NCI-H460 (cell line): ENCODE results near the gene DMXL1. TPM values are rescaled to one million over a fixed set of nuclear protein-coding genes. Genes with fewer than 3 reads are reported as not detected.
"Not testable (repeated sequence)": the region's sequence is repeated elsewhere in the genome, so short reads cannot be mapped to it uniquely, and the experiment has no call there.

Experiments used
- DNase-seq: peaks from one replicate; pipeline ENCODE4 v3.0.0-alpha.2; 2016; ENCODE audit warnings: low read depth; ENCODE audit errors: extremely low read depth
- total RNA-seq: library from RNA; depleted of rRNA; stranded (reverse); fragments of >200 nt; shearing (Covaris generic); gene quantifications from 2 replicates; pipeline ENCODE4 v1.2.3, GENCODE V29; 2014

Gene DMXL1
- total RNA-seq, 1 experiment from 2014 or later: 26.5 TPM

DNA sequence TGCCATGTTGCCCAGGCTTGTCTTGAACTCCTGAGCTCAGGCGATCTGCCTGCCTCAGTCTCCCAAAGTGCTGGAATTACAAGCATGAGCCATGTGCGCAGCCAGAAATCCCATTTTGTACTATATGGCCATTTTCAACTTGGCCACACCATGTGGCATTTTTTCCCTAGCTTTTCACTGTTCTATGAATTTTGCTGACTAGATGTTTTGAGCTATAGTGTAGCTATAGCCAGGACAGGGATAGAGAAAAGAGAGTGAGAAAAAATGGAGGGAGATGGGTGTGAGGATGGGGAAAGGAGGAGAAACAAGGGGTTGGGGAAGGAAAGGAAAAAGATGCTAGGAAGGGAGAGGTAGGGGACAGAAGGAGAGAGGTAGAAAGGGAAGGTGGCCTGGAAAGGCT lies 46.4 kb downstream of the DMXL1 start:
- DNase-seq: no peak

DNA sequence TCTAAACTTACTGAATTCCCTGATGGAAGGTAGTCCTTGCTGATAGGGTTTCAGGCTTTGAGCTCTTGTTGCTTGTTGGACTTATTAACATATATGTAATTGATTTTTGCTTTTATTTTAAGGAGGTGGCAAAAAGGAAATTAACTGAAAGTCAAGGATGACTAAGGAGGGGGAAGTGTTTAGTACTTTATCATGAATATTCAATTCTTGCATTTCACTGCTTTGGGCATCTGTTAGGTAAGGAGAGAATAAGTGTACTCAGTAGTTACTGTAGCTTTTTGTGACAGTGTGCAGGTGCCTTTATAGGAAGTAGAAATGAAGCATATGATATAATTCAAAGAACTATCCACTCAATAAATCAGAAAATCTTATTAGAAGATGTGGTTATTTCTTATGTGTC lies 47.1 kb downstream of the DMXL1 start:
- no peak for DNase-seq

DNA sequence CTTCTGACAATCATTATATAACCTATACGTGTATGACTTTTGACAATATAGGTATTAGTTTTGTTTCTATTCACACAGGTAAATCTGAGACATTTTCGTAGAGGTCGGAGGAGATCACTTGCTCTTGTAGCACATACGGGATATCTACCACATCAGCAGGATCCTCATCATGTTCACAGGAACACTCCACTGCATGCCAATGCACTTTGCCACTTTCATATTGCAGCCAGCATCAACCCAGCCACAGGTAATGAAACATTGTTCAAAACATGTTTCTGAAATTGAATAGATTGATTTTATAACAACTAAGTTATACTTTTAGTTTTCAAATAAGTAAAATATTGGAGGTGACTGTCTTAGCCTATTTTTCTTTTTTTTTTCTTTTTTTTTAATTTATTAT lies 50.0 kb downstream of the DMXL1 start:
- no peak for DNase-seq

DNA sequence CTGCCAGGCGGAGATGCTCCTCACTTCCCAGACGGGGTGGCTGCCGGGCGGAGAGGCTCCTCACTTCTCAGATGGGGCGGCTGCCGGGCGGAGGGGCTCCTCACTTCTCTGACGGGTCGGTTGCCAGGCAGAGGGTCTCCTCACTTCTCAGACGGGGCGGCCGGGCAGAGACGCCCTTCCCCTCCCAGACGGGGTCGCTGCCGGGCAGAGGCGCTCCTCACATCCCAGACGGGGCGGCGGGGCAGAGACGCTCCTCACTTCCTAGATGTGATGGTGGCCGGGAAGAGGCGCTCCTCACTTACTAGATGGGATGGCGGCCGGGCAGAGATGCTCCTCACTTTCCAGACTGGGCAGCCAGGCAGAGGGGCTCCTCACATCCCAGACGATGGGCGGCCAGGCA lies 51.6 kb downstream of the DMXL1 start:
- DNase-seq: not testable (repeated sequence)

DNA sequence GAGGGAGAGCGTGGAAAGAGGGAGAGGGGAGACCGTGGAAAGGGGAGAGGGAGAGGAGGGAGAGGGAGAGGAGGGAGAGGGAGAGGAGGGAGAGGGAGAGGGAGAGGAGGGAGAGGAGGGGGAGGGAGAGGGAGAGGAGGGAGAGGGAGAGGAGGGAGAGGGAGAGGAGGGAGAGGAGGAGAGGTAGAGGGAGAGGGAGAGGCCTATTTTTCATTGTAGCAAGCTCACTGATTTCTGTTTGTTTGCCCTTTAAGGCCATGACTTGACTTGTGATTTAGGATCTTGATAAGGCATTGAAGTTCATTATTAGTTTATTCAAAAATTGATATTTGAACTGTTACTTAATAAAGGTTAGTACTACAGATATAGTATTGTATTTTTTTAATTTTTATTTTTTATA lies 52.4 kb downstream of the DMXL1 start:
- DNase-seq: no peak

DNA sequence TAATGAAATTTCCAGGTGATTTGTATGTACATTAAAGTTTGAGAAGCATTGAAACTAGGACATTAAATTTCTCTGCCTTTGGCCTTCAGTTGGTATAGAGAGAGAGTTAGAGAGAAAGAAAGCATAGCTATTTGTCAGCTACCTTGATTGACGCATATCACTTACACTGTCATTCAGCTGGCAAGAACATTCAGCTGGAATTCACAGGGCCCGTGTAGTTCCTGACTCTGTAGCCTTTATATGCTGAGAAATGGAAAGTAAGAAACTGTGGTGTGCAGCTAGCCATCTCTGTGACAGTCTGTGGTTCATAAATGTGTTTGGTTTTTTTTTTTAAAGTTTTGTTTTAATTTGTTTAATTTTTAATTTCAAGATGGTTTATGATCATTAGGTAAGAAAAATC lies 58.9 kb downstream of the DMXL1 start:
- no peak for DNase-seq

DNA sequence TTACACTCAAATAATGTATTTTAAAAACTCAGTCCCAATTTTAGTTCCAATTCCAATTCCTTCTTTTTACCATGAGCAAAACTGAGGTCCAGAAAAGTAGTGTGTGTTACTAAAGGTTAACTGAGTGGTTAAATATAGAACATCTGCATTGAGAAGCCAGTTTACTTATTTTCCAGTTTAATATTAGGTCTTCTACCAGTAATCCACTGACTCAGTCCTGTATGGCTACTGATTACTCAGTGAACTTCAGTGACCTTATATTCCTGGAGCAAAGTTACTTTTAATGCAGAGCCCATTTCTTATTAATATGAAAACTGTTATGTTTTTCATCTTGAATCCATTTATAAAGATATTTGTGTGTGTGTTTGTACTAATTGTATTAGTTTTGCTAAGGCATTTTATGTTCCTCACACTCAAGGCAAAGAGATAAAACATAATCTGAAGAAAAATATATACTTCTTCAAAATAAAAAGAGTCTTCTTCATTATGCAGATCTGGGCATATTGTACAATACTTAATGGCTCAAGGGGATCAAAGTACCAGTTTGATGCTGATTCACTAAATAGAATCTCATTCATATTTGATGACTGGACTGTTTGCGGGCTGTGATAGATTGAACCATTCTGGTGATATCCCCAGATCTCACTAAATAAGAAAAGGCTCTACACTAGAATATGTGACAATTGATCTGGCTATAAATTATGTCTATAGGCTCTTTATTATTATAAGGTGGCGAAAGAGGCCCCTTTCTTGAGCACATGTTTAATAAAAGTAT lies 60.8 kb downstream of the DMXL1 start:
- DNase-seq: no peak

DNA sequence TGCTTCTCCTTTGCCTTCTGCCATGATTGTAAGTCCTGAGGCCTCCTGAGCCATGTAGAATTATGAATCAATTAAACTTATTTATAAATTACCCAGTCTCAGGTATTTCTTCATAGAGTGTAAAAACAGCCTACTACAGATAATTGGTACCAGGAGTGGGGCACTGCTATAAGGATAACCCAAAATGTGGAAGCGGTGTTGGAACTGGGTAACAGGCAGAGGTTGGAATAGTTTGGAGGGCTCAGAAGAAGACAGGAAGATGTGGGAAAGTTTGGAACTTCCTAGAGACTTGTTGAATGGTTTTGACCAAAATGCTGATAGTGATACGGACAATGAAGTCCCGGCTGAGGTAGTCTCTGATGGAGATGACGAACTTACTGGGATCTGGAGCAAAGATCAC lies 64.9 kb downstream of the DMXL1 start:
- DNase-seq: not testable (repeated sequence)

DNA sequence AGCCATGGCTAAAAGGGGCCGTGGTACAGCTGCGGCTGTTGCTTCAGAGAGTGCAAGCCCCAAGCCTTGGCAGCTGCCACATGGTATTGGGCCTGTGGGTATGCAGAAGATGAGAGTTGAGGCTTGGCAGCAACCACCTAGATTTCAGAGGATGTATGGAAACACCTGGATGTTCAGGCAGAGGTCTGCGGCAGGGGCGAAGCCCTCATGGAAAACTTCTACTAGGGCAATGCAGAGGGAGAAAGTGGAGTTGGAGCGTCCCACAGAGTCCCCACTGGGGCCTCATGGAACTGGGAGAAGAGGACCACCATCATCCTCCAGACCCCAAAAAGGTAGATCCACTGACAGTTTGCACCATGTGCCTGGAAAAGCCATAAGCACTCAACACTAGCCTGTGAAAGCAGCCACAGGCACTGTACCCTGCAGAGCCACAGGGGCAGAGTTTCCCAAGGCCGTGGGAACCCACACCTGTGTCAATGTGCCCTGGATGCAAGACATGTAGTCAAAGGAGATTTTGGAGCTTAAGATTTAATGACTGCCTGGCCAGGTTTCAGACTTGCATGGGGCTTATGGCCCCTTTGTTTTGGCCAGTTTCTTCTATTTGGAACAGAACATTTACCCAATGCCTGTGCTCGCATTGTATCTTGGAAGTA lies 65.9 kb downstream of the DMXL1 start:
- DNase-seq: no peak

DNA sequence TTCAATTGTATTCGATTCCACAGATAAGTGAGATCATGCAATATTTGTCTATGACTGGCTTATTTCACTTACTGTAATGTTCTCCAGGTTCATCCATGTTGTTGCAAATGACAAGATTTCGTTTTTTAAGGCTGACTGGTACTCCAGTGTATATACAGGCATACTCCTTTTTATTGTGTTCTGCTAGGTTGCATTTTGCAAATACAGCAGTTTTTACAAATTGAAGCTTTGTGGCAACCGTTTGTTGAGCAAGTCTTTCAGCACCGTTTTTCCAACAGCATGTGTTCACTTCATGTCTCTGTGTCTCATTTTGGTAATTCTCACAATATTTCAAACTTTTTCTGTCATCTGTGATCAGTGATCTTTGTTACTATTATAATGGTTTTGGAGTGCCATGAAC lies 82.7 kb downstream of the DMXL1 start:
- no peak for DNase-seq

DNA sequence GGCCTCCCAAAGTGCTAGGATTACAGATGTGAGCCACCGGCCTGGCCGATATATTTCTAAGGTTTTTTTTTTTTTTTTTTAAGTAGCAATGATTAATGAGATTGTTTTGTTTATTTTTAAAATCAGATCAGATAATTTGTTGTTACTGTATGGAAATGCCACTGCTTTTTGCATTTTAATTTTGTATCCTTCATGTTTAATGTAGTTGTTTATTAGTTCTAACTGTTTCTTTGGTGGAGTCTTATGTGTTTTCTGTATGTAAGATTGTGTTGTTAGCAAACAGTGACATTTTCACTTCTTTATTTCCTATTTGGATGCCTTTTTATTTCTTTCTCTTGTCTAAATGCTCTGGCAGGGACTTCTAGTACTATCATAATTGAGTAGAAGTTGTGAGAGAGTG lies 87.3 kb downstream of the DMXL1 start:
- DNase-seq: no peak

DNA sequence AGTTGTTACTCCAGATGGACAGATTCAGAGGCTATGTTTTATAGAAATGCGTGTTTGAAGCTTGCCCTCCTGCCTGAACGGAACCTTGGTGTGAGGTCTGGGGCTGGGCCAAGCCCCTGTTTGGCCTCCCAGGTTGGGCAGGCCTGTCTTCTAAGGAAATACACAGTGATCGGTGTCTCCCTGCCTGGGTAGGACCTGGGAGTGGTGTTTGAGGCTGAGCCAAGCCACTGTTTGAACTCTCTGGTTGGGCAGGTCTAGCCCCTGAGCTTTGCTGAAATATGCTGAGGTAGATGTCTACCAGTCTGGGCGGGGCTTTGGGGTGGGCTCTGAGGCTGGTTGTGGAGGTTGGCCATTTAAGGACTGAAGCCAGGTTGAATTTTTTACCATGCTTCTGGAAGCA lies 90.5 kb downstream of the DMXL1 start:
- no peak for DNase-seq

DNA sequence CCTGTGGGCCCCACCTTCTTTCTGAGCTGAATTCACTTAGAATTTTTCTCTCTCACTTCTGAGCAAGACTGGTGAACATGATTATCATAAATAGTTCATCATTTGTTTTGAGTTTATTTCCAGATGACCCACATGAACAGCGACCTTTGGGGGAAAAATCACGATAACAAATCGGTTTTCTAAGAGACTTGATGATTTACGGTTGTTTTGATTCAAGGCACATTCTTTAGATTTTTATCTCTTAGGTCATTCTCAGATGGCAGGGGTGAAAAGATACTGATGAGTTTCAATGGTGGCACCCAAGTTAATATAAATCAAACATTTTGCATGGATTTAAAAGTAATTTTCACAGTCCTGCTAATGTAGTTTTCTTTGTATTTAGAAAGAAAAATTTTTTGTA lies 95.1 kb downstream of the DMXL1 start:
- DNase-seq: no peak

DNA sequence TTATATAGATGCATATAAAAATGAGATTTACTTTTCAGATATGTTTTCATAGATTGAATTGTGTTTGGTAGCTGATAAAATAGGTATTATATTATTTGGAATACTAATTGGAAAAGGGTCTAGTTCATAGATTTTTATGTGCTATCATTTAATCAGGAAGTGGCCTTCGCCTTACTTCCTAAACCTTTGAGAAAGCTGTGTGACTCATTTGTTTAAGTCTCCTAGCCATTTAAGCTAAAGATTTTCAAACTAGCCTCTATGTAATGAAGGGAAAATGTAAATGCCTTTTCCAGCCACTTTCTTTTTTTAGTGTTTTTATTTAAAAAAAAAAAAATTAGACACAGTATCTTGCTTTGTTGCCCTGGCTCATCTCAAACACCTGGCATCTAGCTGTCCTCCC lies 97.5 kb downstream of the DMXL1 start:
- no peak for DNase-seq

DNA sequence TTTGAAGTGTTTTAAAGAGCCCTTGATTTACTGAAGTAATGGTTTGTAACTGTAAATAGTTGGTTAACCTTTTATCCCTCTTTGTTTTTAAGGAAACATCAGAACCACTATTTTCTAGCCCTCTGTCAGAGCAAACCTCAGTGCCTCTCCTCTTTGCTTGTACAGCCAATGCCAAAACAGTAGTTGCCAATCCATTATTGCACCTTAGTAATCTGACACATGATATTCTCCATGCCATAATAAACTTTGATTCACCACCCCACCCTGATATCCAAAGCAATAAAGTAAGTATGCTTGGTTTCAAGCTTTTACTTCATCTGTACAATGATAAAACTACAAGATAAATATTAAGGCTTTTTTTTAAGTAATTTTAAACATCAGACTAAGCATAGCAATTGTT lies 100.8 kb downstream of the DMXL1 start:
- DNase-seq: no peak

DNA sequence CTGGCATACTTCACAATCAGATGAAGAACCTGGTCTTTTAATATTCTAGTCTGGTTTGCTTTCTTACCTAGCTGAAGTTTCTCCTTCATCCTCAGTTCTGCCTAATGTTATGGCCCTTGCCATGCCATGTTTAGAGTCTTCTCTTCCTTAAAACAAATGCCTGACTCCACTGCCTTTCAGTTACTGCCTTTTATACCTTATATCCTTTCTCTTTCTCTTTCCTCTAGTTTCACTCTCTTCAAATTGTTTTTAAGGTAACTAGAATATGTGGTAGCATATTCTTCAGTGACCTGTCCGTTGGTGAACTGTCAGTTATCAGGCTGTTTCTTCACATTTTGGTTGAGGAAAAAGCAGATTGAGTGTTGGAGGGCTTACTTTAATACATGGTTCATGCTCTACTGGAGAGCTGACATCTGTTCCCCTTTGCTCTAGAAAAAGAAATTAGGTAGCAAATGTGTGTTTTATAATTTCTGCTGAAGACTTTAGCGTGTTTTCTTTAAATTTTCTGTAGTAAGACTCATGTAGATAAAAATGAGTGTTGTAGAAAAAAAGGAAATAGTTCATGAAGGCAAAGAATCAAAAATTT lies 103.8 kb downstream of the DMXL1 start:
- no peak for DNase-seq

DNA sequence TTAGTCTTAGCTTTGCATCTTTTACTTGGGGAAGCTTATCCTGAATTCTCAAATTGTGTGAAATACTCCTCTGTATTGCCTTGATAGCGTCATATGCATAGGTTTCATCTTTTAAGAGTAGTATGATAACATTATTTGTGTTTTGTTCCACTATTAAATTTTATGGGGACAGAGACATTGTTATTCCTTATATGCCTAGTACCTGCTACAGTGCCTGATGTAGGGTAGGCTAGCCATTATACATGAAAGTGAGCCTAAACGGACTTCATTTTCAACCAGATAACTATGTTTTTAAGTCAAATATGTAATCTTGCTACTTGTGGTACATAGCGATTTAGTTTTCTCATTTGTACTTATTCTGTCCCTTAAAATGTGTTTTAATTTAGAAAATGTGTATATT lies 105.9 kb downstream of the DMXL1 start:
- no peak for DNase-seq

DNA sequence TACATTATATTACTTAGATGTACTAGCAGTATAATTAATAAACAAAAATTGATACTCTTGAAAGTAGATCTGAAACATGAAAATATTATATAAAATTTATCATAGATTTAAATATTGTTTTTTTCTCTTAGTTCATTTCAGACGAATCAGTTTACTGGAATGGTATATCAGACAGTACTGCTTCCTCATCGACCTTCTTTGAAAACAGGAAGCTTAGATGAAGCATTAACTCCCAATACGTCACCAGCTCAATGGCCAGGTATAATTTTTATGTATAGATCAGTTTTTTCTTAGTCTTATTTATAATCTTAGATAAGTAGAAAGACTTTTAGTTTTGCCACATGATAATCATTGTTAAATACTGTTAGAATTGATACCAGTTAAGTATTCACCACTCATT lies 106.3 kb downstream of the DMXL1 start:
- no peak for DNase-seq

DNA sequence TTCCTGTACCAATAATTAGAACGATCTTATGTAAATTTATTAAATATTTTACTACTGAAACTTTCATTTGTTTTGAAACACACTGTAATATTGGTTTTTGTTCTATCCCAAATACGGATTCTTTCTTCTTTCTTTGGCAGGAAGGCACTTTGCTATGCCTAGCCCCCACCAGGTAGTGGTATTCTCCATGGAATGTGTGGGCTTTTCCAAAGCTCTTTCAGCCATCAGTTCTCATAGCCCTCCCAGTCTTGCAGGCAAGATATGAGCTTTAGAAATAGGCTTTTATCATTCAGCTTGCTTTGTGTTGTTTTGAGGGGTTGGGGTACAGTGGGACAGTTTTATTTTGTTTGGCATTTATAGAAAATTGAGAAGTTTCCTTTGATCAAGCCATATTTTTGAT lies 107.5 kb downstream of the DMXL1 start:
- DNase-seq: no peak

DNA sequence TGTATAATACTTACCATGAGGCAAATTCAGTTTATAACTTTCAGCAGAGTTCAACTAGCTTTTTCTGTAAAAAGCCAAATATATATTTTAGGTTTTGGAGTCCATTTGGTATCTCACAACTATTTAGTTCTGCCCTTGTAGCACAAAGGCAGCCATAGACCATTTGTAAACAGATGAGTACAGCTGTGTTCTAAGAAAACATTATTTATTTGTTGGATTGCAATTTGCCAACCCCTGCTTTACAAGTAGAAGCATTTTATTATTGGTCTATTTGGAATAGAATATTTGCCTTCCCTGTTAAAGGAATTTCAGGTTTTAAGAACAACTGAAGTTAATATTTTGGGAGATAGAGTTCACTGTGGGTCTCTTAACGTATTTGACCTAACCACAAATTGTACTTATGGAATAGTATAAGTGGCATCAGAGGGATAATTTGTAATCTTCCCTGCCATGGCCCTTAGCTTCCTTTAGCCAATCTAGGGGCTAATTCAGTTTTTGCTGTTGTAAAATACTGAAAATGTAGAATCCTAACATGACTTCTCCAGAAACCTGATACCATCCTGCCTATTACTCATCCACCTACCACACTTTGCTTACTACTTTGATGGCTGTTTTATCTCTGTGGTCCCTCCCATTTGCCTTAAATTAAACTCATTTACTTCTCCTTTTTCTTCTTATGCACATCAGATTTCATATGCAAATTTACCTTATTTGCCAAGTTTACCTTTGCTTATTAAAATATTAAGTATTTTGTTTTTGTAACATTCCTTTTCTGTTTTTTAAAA lies 109.2 kb downstream of the DMXL1 start:
- DNase-seq: no peak

DNA sequence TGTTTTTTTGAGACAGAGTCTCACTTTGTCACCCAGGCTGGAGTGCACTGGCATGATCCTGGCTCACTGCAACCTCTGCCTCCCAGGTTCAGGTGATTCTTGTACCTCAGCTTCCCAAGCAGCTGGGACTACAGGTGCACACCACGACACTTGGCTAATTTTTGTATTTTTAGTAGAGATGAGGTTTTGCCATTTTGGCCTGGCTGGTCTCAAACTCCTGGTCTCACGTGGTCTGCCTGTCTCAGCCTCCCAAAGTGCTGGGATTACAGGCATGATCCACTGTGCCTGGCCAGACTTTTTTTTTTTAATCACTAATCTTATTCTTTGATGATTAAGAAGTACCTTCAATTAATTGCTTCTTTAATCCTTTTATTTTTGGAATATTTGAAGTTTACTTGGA lies 114.6 kb downstream of the DMXL1 start:
- not testable (repeated sequence) for DNase-seq
